Osteoblast (primary cell): ENCODE measurements around the gene MEF2D. TPM values are rescaled to one million over a fixed set of nuclear protein-coding genes. Genes with fewer than 3 reads are reported as not detected.

Experiments used
- DNase-seq: peaks from one replicate; pipeline ENCODE4 v3.0.0; 2011; ENCODE audit warnings: low spot score, mixed read lengths; ENCODE audit not compliant: insufficient read length; ENCODE audit errors: missing footprints
- H2AFZ ChIP-seq: 2 replicates; pipeline ENCODE4 v1.6.0; 2011; ENCODE audit warnings: mild to moderate bottlenecking, low read length
- H3K27ac ChIP-seq: 2 replicates; pipeline ENCODE4 v1.5.1; 2011; ENCODE audit warnings: mild to moderate bottlenecking, low read depth, low read length, moderate library complexity
- H3K27me3 ChIP-seq: 2 replicates; pipeline ENCODE4 v1.6.0; 2012; ENCODE audit warnings: mild to moderate bottlenecking, control low read depth, inconsistent platforms, low read length, moderate library complexity; ENCODE audit not compliant: insufficient read depth
- H3K36me3 ChIP-seq: 2 replicates; pipeline ENCODE4 v1.5.1; 2011; ENCODE audit warnings: mild to moderate bottlenecking, low read length, control low read depth, moderate library complexity; ENCODE audit not compliant: insufficient read depth
- H3K4me1 ChIP-seq: 2 replicates; pipeline ENCODE4 v1.5.1; 2011; ENCODE audit warnings: mild to moderate bottlenecking, low read length, control low read depth, moderate library complexity; ENCODE audit not compliant: insufficient read depth
- H3K4me2 ChIP-seq: 2 replicates; pipeline ENCODE4 v1.6.0; 2011; ENCODE audit warnings: mild to moderate bottlenecking, low read length; ENCODE audit not compliant: insufficient read depth
- H3K4me3 ChIP-seq: fragments of 200-600 bp; sonication (generic); 3 replicates; pipeline ENCODE4 v1.5.1; 2012; ENCODE audit warnings: mild to moderate bottlenecking, low read length, inconsistent platforms; ENCODE audit not compliant: insufficient read depth
- H3K79me2 ChIP-seq: 2 replicates; pipeline ENCODE4 v1.6.0; 2012; ENCODE audit warnings: mild to moderate bottlenecking, low read length, control low read depth, inconsistent platforms; ENCODE audit not compliant: insufficient read depth
- H3K9me3 ChIP-seq: 2 replicates; pipeline ENCODE4 v1.5.1; 2011; ENCODE audit warnings: low read depth, low read length, control low read depth
- H4K20me1 ChIP-seq: 2 replicates; pipeline ENCODE4 v1.6.0; 2012; ENCODE audit warnings: mild to moderate bottlenecking, low read length, control low read depth; ENCODE audit not compliant: insufficient read depth
- total RNA-seq: library from RNA; depleted of rRNA; stranded (reverse); fragments of >200 nt; gene quantifications from 2 replicates; pipeline ENCODE4 v1.2.3, GENCODE V29; 2012
- TF ChIP-seq, protein P1 (sequence below): IDR thresholded peaks from 2 replicates; pipeline ENCODE4 v1.5.1; 2011; ENCODE audit warnings: mild to moderate bottlenecking, low read depth, low read length, moderate library complexity; ENCODE audit errors: extremely low read depth

The MEF2D gene
- total RNA-seq, 1 donor: 14.1 TPM

DNA sequence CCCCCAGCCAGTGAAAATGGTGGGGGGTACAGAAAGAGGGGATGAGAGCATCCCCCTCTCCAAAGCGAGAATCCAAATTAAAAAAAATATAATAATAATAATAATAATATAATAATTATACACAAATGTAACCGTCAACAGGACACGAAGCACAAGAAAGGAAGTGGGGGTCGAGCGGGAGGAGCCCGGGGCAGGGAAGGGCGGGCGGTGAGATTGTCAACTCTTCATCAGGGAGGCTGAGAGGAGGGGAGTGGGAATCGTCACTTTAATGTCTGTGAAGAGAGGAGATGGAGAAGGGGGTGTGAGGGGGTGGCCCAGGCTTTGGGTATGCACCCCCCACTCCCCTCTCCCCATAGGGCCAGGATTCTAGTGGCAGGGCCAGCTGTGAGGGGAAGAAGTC lies 33.2 kb downstream of the MEF2D start:
- no peak overlapping the region for H3K27ac ChIP-seq
- H3K4me2 ChIP-seq: no peak overlapping the region
- peaks cover 49% of the 10 kb centered on the region for H3K36me3 ChIP-seq
- H3K4me1 ChIP-seq: peaks cover 35% of the 10 kb centered on the region
- H3K27me3 ChIP-seq: no peaks in the 10 kb centered on the region
- H3K79me2 ChIP-seq: peaks cover 19% of the 10 kb centered on the region
- DNase-seq: no peak
- no peaks in the 10 kb centered on the region for H3K9me3 ChIP-seq
- H3K4me3 ChIP-seq: no peak overlapping the region
- peaks cover 55% of the 10 kb centered on the region for H4K20me1 ChIP-seq
- H2AFZ ChIP-seq: no peak overlapping the region
- TF ChIP-seq, protein P1, sequence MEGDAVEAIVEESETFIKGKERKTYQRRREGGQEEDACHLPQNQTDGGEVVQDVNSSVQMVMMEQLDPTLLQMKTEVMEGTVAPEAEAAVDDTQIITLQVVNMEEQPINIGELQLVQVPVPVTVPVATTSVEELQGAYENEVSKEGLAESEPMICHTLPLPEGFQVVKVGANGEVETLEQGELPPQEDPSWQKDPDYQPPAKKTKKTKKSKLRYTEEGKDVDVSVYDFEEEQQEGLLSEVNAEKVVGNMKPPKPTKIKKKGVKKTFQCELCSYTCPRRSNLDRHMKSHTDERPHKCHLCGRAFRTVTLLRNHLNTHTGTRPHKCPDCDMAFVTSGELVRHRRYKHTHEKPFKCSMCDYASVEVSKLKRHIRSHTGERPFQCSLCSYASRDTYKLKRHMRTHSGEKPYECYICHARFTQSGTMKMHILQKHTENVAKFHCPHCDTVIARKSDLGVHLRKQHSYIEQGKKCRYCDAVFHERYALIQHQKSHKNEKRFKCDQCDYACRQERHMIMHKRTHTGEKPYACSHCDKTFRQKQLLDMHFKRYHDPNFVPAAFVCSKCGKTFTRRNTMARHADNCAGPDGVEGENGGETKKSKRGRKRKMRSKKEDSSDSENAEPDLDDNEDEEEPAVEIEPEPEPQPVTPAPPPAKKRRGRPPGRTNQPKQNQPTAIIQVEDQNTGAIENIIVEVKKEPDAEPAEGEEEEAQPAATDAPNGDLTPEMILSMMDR: no peak

DNA sequence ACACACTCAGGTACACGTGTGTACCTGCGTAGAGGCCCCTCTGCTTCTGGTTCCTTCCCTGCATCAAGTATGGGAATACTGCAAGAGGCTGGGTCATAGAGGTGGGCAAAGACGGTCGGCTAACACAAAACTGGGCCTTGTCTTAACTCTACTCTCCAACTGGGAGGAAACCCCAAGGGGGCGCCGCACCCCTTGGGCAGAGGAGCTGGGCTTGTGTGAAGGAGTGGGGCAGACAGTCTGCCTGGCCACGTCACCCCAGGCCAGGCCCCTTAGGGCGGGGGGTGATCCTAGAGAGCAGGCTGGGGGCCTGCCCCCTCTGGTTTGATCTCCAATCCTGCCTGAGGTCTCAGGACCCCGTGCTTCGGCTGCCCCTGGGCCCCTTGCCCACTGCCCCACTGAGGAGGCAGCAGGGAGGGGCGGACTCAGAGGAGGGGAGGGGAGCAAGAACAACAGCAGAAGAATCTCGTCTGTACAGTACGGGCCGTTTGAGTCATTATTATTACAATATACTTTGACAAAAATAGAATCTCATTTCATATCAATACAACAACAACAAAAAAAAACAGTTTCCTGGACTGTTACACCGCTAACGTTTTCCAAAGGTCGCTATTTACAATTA lies 34.7 kb downstream of the MEF2D start:
- TF ChIP-seq, protein P1: peak; percentile 34
- Histone ChIP-seq H3K4me2 (peak overlapping the region; percentile 76), H2AFZ (no peak overlapping the region), H3K36me3 (peaks cover 35% of the 10 kb centered on the region), H3K79me2 (peaks cover 10% of the 10 kb centered on the region), H3K9me3 (no peaks in the 10 kb centered on the region), H4K20me1 (peaks cover 52% of the 10 kb centered on the region), H3K4me3 (peak overlapping the region; percentile 28), H3K27me3 (no peaks in the 10 kb centered on the region), H3K4me1 (peaks cover 32% of the 10 kb centered on the region), H3K27ac (peak overlapping the region; percentile 83)
- DNase-seq: peak; percentile 96

DNA sequence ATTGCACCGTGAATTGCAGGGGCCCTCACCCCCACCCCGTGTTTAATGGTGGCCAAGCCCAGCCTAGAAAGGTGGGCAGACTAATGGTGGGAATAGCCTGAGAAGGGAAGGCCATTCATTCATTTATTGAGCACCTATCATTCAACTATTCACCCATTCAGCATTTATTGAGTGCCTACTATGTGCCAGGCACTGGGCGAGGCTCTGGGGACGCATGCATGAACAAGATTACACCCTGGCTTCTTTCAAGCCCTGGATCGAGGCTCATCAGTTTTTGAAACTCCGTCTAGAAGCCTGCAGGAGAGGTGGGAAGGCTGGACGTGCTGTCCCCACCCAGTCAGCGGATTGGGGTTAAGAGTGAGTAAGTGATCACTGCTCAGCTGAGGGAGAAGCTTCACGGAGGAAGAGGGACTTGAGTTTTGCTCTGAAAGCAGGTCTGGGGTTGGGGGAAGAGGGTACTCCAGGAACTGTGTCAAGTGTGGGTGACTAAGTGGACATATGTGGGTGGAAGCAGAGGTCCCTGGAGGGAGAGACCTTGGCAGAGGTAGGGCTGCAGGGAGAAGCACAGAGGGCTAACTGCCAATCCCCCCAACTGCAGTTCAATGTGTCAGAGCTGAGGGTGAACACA lies 35.6 kb downstream of the MEF2D start:
- H3K9me3 ChIP-seq: no peaks in the 10 kb centered on the region
- peak; percentile 90 for DNase-seq
- peak overlapping the region; percentile 76 for H3K4me2 ChIP-seq
- no peaks in the 10 kb centered on the region for H3K27me3 ChIP-seq
- H3K79me2 ChIP-seq: peaks cover 7% of the 10 kb centered on the region
- peaks cover 31% of the 10 kb centered on the region for H3K4me1 ChIP-seq
- H3K27ac ChIP-seq: peak overlapping the region; percentile 83
- H2AFZ ChIP-seq: no peak overlapping the region
- peak overlapping the region; percentile 28 for H3K4me3 ChIP-seq
- peaks cover 45% of the 10 kb centered on the region for H4K20me1 ChIP-seq
- TF ChIP-seq, protein P1: no peak
- peaks cover 28% of the 10 kb centered on the region for H3K36me3 ChIP-seq

DNA sequence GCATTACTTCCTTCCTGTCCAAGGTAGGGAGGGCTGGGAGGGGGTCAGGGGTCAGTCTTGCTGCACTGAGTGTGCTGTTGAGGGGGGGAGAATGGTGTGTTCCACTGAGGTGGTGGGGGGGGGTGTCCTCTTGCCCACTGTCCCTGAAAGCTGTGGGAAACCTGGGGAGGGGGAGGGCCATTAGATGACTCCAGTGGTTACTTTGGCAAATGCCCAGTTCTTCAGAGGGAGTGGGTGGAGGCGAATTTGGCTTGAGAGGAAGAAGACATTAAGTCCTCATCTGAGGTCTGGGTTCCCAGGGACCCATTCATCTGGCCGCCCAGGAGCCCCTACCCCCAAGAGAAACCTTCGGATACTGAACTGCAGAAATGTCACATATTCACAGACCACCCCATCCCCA lies 36.2 kb downstream of the MEF2D start:
- Histone ChIP-seq H3K4me3 (no peak overlapping the region), H4K20me1 (peaks cover 41% of the 10 kb centered on the region), H3K36me3 (peaks cover 23% of the 10 kb centered on the region), H2AFZ (no peak overlapping the region), H3K27me3 (no peaks in the 10 kb centered on the region), H3K4me1 (peaks cover 26% of the 10 kb centered on the region), H3K4me2 (peak overlapping the region; percentile 76), H3K27ac (peak overlapping the region; percentile 83), H3K79me2 (peaks cover 7% of the 10 kb centered on the region), H3K9me3 (no peaks in the 10 kb centered on the region)
- DNase-seq: no peak
- TF ChIP-seq, protein P1: no peak
